ENCODE results near the gene NFRKB.

NFRKB gene

DNA sequence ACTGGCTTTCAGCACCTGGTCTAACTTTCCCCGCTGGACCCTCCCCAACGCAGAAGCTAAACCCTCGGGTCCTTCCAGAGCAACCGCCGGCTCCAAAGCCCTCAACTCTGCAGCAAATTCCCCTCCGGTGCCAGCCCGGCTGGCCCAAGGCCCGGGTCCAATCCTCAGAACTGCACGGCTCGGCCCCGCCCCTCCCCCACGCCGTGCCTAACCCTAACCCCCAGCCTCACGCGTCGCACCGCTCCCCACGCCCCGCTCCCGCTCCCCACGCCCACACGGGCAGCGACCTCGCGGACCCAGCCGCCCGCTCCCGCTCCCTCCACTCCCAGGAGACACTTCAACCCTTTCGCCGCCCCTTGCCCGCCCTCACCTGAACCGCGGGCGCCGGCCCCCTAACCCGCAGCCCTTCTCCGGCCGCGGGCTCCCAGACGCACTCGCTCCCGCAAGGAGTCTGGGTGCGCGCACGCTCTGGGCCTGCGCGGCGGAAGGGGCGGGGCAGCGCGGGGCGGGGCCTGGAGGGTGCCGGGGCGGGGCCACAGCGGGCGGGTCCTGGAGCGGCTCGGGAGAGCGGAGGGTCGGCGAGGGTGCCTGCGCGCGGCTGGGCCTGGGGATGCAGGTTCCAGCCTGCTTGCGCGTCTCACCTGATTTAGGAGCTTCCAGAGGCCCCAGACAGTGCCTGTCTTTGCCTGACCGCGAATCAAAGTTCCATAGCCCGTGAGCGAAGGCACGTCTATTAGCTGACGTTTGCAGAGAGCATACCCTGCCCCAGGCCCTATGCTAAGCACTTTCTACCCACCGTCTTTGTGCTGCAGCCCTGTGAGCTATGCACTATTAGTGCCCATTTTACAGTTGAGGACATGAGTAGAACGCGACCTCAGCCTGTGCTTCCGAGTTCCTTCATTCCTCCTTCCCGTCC, at the start of gene NFRKB:
Gene NFRKB (minus strand): TSS at position 453 of the 916 bp plus-strand sequence. CDS start 2,729 bp downstream, outside the sequence.
- peak; percentile 99 for DNase-seq (ENCODE audit: low spot score)

GRCh38 chr11:129944696-129945095, 49.3 kb upstream of the NFRKB start:
- DNase-seq (ENCODE audit: low spot score) = no peak

GRCh38 chr11:129943036-129943435, 47.7 kb upstream of the NFRKB start:
- DNase-seq (ENCODE audit: low spot score) = no peak

DNA sequence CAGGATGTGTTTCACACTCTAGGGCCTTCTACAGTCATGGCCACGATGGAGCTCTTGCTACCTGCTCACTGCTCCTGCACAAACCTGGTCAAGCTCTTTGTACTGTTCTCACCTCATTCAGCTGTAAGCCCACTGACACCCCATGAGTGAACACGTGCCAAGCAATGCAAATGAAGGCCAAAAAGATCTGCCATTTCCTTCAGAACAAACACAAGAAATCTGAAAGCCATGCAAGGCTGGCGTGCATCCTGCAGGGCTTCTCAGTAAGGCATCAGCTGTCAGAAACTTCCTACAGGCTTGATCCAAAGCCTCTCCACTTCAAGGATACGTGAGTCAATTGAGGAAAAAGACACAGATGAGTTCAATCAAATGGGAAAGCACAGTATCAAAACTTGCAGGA, 44.1 kb upstream of the NFRKB start:
- DNase-seq (ENCODE audit: low spot score) = no peak

DNA sequence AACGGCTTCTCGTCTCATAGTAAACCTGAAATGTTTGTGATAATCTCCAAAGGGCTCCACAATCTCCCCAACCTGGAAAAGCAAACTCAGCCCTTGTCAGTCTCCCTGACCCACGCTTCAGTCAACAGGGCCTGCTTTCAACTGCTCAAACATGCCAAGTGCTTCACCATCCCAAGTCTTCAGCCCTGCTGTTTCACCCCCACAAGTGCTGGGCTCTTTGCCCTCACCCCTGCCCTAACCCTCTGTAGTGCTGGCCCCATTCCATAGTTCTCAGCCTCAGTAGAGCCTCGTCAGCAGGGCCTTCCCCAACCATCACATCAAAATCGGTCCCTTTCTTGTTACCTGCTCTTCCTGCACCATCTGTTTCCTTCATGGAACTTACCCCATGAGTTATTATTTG, 43.4 kb upstream of the NFRKB start:
- no peak for DNase-seq (ENCODE audit: low spot score)

DNA sequence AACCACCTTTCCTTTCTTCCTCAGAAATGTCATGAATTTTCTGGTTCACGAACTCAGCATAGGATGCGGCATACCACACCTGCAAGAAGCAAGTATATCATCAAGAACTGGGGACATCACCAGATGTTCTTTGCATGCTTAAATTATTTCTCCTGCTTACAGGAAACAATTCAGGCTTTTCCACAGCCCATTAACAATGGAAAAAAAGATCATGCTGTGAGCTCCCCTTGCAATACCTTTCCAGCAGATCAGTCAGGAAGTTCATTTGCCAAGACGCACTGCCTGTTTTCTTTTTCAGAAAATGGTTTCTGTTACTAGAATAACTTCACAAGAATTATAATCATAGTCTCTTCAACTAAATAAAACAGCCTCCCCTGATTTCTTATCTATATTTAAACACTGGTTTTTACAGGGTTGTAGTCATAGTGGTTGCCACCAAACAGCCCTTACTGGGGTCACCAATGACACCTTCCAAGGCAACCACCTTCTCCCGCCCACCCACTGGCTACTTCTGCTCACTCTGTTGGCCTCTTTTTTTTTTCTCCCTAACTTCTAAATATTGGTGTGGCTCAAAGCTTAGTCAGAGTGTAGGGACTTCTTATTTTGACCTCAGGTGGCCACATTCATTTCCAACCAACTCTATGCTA, 42.3 kb upstream of the NFRKB start:
- DNase-seq (ENCODE audit: low spot score) = peak; percentile 47

- DNase-seq (ENCODE audit: low spot score) = peak; percentile 39
These were observed 40.3 kb upstream of the NFRKB start for GRCh38 chr11:129935723-129936122.

- no peak for DNase-seq (ENCODE audit: low spot score)
These were observed 38.5 kb upstream of the NFRKB start for GRCh38 chr11:129933891-129934290.

GRCh38 chr11:129933262-129933661, 37.9 kb upstream of the NFRKB start:
- DNase-seq (ENCODE audit: low spot score) = no peak

GRCh38 chr11:129932381-129933067, 37.1 kb upstream of the NFRKB start:
- DNase-seq (ENCODE audit: low spot score) = no peak

- no peak for DNase-seq (ENCODE audit: low spot score)
These were observed 35.4 kb upstream of the NFRKB start for GRCh38 chr11:129930743-129931142.

- no peak for DNase-seq (ENCODE audit: low spot score)
These were observed 34.9 kb upstream of the NFRKB start for GRCh38 chr11:129930296-129930695.

- no peak for DNase-seq (ENCODE audit: low spot score)
These were observed 34.3 kb upstream of the NFRKB start for GRCh38 chr11:129929721-129930120.

DNA sequence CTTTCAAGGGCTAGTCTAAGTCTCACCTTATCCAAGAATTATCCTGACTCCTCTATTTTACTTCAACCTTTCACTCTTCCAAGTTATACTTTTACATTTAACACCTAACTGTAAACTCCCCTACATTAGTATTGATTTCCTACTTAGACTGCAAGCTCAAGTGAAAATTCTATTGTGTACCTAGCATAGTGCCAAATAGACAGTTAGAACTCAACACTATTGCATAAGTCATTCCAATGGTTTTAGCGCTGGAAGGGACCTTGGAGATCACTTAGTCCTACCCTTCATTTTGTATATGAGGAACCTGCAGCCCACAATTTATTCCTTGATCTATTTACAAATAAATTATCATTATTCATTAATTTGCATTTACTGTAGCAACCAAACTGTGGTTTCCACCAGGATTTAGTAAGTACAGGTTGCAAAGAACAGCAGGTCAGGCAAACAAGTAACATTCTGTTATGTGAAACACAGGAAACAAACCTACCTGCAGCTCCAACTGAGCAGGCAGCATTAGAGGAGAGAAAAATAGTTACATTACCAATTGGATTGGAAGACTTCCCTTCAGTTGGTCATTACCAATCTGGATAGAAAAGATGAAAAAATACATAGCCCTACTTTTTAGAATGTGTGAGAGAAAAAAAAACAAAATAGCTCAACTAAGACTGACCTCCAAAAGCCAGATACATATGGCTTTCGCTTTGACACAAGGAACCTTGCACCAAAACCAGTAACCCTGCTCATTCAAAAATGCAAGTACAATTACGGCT, 33.7 kb upstream of the NFRKB start:
- DNase-seq (ENCODE audit: low spot score) = no peak

GRCh38 chr11:129922674-129923073, 27.3 kb upstream of the NFRKB start:
- DNase-seq (ENCODE audit: low spot score) = no peak

- no peak for DNase-seq (ENCODE audit: low spot score)
These were observed 23.0 kb upstream of the NFRKB start for GRCh38 chr11:129918361-129918760.

GRCh38 chr11:129917231-129917630, 21.9 kb upstream of the NFRKB start:
- no peak for DNase-seq (ENCODE audit: low spot score)

GRCh38 chr11:129911298-129911697, 15.9 kb upstream of the NFRKB start:
- DNase-seq (ENCODE audit: low spot score) = no peak

GRCh38 chr11:129910360-129910759, 15.0 kb upstream of the NFRKB start:
- peak; percentile 82 for DNase-seq (ENCODE audit: low spot score)

DNA sequence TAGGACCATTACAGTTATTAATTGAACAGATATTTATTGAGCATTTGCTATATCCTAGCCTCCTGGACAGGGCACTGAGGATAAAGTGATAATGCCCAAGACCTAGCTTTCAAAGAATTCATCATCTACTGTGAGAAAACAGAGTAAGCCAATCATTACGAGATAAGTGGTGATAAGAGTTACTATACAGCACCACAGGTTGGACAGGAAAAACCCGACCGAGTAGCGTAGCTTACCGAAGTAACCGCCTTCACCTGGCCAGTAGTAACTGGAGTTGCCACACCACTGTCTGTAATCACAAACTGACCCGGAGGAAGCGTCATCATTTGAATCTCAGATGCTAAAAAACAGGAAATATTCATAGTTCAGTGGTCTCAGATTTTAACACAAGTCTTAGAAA, 10.0 kb upstream of the NFRKB start:
- no peak for DNase-seq (ENCODE audit: low spot score)

DNA sequence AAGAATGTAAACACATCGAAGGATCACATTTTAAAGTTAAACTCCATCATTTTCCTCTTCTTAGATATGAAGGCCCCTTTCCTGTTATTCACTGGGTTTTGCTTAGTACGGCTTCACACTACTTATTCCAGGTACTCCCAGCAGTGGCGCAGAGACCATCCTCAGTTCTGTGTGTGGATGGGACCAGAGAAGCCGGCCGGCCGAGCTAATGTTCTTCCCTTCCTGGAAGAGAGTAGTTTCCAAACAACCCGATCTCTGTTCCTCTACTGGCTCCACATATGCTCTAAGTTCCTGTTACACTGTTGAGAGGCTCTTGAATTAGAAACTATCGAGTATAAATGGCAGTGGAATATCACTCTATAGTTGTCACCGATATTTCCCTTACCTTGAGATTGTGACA, 684 bp upstream of the NFRKB start:
- DNase-seq (ENCODE audit: low spot score) = peak; percentile 28

All from iPS-NIHi11 (cell line).